ENCODE results near the gene VWC2L.
A peak's percentile ranks its signal among the peaks of the same experiment; 100 is the strongest.

The VWC2L gene

GRCh38 chr2:214542866-214543265, 132.0 kb downstream of the VWC2L start:
- DNase-seq = no peak

GRCh38 chr2:214543386-214543955, 132.6 kb downstream of the VWC2L start:
- no peak for DNase-seq

GRCh38 chr2:214545898-214546542, 135.2 kb downstream of the VWC2L start:
- DNase-seq = no peak

- no peak for DNase-seq
Observed at GRCh38 chr2:214547931-214548330, 137.1 kb downstream of the VWC2L start.

- no peak for DNase-seq
Observed at GRCh38 chr2:214549946-214550345, 139.1 kb downstream of the VWC2L start.

- no peak for DNase-seq
Observed at GRCh38 chr2:214550786-214551185, 139.9 kb downstream of the VWC2L start.

GRCh38 chr2:214557884-214558283, 147.0 kb downstream of the VWC2L start:
- DNase-seq = no peak

- DNase-seq = no peak
Observed at GRCh38 chr2:214558341-214558740, 147.5 kb downstream of the VWC2L start.

- DNase-seq = no peak
Observed at GRCh38 chr2:214560176-214560575, 149.3 kb downstream of the VWC2L start.

GRCh38 chr2:214560618-214561190, 149.8 kb downstream of the VWC2L start:
- DNase-seq = no peak

GRCh38 chr2:214565246-214565645, 154.4 kb downstream of the VWC2L start:
- no peak for DNase-seq

GRCh38 chr2:214566457-214566856, 155.6 kb downstream of the VWC2L start:
- DNase-seq = no peak

- DNase-seq = no peak
Observed at GRCh38 chr2:214569419-214570035, 158.7 kb downstream of the VWC2L start.

GRCh38 chr2:214574084-214574781, 163.4 kb downstream of the VWC2L start:
- no peak for DNase-seq

GRCh38 chr2:214575030-214575429, 164.2 kb downstream of the VWC2L start:
- DNase-seq = peak in 1 of 2 experiments; percentile 7

GRCh38 chr2:214575465-214575864, 164.6 kb downstream of the VWC2L start:
- no peak for DNase-seq

- no peak for DNase-seq
Observed at GRCh38 chr2:214577769-214578168, 166.9 kb downstream of the VWC2L start.

GRCh38 chr2:214578442-214578841, 167.6 kb downstream of the VWC2L start:
- DNase-seq = no peak

- DNase-seq = no peak
Observed at GRCh38 chr2:214579035-214579434, 168.2 kb downstream of the VWC2L start.

GRCh38 chr2:214587442-214587841, 176.6 kb downstream of the VWC2L start:
- peak in 1 of 2 experiments; percentile 35 for DNase-seq

- peak; percentile 7 to 24 for DNase-seq
Observed at GRCh38 chr2:214591366-214591765, 180.5 kb downstream of the VWC2L start.

- no peak for DNase-seq
Observed at GRCh38 chr2:214592011-214592410, 181.2 kb downstream of the VWC2L start.

- DNase-seq = no peak
Observed at GRCh38 chr2:214593727-214594126, 182.9 kb downstream of the VWC2L start.

Data from NCI-H526 (cell line).